GM23248 (cell line): ENCODE data around the gene HUS1. TPM values are rescaled to one million over a fixed set of nuclear protein-coding genes. Genes with fewer than 3 reads are reported as not detected.
A peak's percentile ranks its signal among the peaks of the same experiment; 100 is the strongest.
"Not testable (repeated sequence)": the region's sequence is repeated elsewhere in the genome, so short reads cannot be mapped to it uniquely, and the experiment has no call there.

Source experiments
- DNase-seq: peaks from one replicate; pipeline ENCODE4 v3.0.0-alpha.2; 2015
- H2AFZ ChIP-seq: fragments of 200-600 bp; sonication (generic); 2 replicates; pipeline ENCODE4 v1.6.1; 2016; ENCODE audit warnings: antibody characterized with exemption
- H3F3A ChIP-seq: fragments of 200-600 bp; sonication (generic); 2 replicates; pipeline ENCODE4 v1.6.1; 2016; ENCODE audit warnings: mild to moderate bottlenecking, antibody characterized with exemption, mixed run types; ENCODE audit not compliant: insufficient read depth
- H3K27ac ChIP-seq: fragments of 200-600 bp; sonication (generic); 2 replicates; pipeline ENCODE4 v1.5.1; 2016; ENCODE audit warnings: mild to moderate bottlenecking
- H3K27me3 ChIP-seq: fragments of 200-600 bp; sonication (generic); replicated peaks from 2 replicates; pipeline ENCODE4 v1.6.1; 2016; ENCODE audit warnings: mild to moderate bottlenecking; ENCODE audit not compliant: insufficient read depth
- H3K36me3 ChIP-seq: fragments of 200-600 bp; sonication (generic); 2 replicates; pipeline ENCODE4 v1.6.1; 2016; ENCODE audit warnings: low read depth, mild to moderate bottlenecking
- H3K4me1 ChIP-seq: fragments of 200-600 bp; sonication (generic); 2 replicates; pipeline ENCODE4 v1.6.1; 2016; ENCODE audit warnings: mild to moderate bottlenecking; ENCODE audit not compliant: insufficient read depth
- H3K4me2 ChIP-seq: fragments of 200-600 bp; sonication (generic); one replicate; pipeline ENCODE4 v1.6.1; 2016; ENCODE audit warnings: mild to moderate bottlenecking; ENCODE audit not compliant: unreplicated experiment
- H3K4me3 ChIP-seq: fragments of 200-600 bp; sonication (generic); 2 replicates; pipeline ENCODE4 v1.5.1; 2016; ENCODE audit warnings: mild to moderate bottlenecking
- H3K79me2 ChIP-seq: fragments of 200-600 bp; sonication (generic); 2 replicates; pipeline ENCODE4 v1.6.1; 2016; ENCODE audit warnings: mild to moderate bottlenecking; ENCODE audit not compliant: insufficient read depth
- H3K9ac ChIP-seq: fragments of 200-600 bp; sonication (generic); 2 replicates; pipeline ENCODE4 v1.6.1; 2016; ENCODE audit warnings: mild to moderate bottlenecking
- H3K9me2 ChIP-seq: fragments of 200-600 bp; sonication (generic); 2 replicates; pipeline ENCODE4 v1.6.1; 2016; ENCODE audit warnings: mixed run types, mild to moderate bottlenecking, moderate library complexity; ENCODE audit not compliant: insufficient read depth
- H3K9me3 ChIP-seq: fragments of 200-600 bp; sonication (generic); one replicate; pipeline ENCODE4 v1.6.1; 2017; ENCODE audit warnings: low read depth
- H4K20me1 ChIP-seq: fragments of 200-600 bp; sonication (generic); 2 replicates; pipeline ENCODE4 v1.6.0; 2016; ENCODE audit not compliant: insufficient read depth
- EZH2 ChIP-seq: fragments of 200-600 bp; sonication (generic); IDR thresholded peaks from 2 replicates; pipeline ENCODE4 v1.6.1; 2018; ENCODE audit warnings: antibody characterized with exemption, mild to moderate bottlenecking; ENCODE audit not compliant: insufficient read depth, poor library complexity, severe bottlenecking
- EZH2phosphoT487 ChIP-seq: fragments of 200-600 bp; sonication (generic); IDR thresholded peaks from 2 replicates; pipeline ENCODE4 v1.6.1; 2018; ENCODE audit warnings: antibody characterized with exemption, moderate library complexity, mild to moderate bottlenecking, low read depth; ENCODE audit not compliant: insufficient read depth
- WGBS, 2 experiments: methylation state at CpG; one replicate each; pipeline ENCODE4 v1.1.6; 2015 to 2017; ENCODE audit warnings: low lambda C conversion rate in 2 of 2, low coverage in 1 of 2; ENCODE audit errors: missing lambda C conversion rate in 2 of 2; 5-methylcytosine and 5-hydroxymethylcytosine counted together
- in situ Hi-C: fragments of 300-500 bp; cut with MboI; formaldehyde crosslinking; loops from 2 replicates; pipeline ENCODE4 v1.15.0; 2020
- polyA plus RNA-seq: library from polyadenylated mRNA; unstranded; fragments of >200 nt; fragmentation: Nextera tagmentation; extraction: Ambion mirVana; gene quantifications from 2 replicates; pipeline ENCODE4 v1.2.1, GENCODE V29; 2016
- total RNA-seq: library from RNA; depleted of rRNA; stranded (reverse); fragments of >200 nt; shearing (Covaris generic); gene quantifications from 2 replicates; pipeline ENCODE4 v1.2.3, GENCODE V29; 2014

The HUS1 gene
- total and polyA plus RNA-seq, 2 experiments from 2014 or later: 23.5 to 25.0 TPM

GRCh38 chr7:47988496-47989386 is 9.3 kb upstream of the HUS1 start:
- DNase-seq: peak; percentile 44
- Histone ChIP-seq H3K4me3 (no peak overlapping the region), H3K4me2 (no peak overlapping the region), H3F3A (peaks cover 5% of the 10 kb centered on the region; the same call in 1 of the 2 replicates), H3K9ac (no peak overlapping the region), H4K20me1 (no peaks in the 10 kb centered on the region), H3K27ac (no peak overlapping the region), H2AFZ (no peak overlapping the region), H3K9me3 (no peaks in the 10 kb centered on the region), H3K36me3 (no peaks in the 10 kb centered on the region), H3K79me2 (no peaks in the 10 kb centered on the region), H3K9me2 (no peaks in the 10 kb centered on the region), H3K4me1 (peaks cover 6% of the 10 kb centered on the region; the same call in 1 of the 2 replicates), H3K27me3 (no peaks in the 10 kb centered on the region)
- in situ Hi-C loops: loop anchor here (10.0 kb wide), 1 partner anchor 106 kb away; no protein-coding TSS in a partner anchor
- WGBS, 2 experiments: 64% methylated on average over 8 of the region's 8 CpGs
- TF ChIP-seq EZH2phosphoT487 (no peak), EZH2 (no peak)

GRCh38 chr7:47982610-47983009 is 3.2 kb upstream of the HUS1 start:
- Histone ChIP-seq H3K27me3 (no peaks in the 10 kb centered on the region), H3K36me3 (peaks cover 6% of the 10 kb centered on the region), H3K4me1 (peaks cover 18% of the 10 kb centered on the region; the same call in 1 of the 2 replicates), H3K9me2 (no peaks in the 10 kb centered on the region), H2AFZ (peak overlapping the region; percentile 22; the same call in 1 of the 2 replicates), H3K4me3 (no peak overlapping the region), H3K9me3 (no peaks in the 10 kb centered on the region), H3K79me2 (peaks cover 13% of the 10 kb centered on the region), H3K4me2 (no peak overlapping the region), H3F3A (peaks cover 18% of the 10 kb centered on the region), H4K20me1 (no peaks in the 10 kb centered on the region), H3K27ac (no peak overlapping the region), H3K9ac (no peak overlapping the region)
- TF ChIP-seq EZH2 (no peak), EZH2phosphoT487 (no peak)
- in situ Hi-C loops: loop anchor here (10.0 kb wide), 1 partner anchor 112 kb away; no protein-coding TSS in a partner anchor
- peak; percentile 55 for DNase-seq
- 5% methylated on average over 2 of the region's 2 CpGs for WGBS, 2 experiments

- WGBS, 2 experiments: 90 to 97% methylated on average over 4 to 5 of the region's 5 CpGs
- in situ Hi-C loops: loop anchor here (10.0 kb wide), 1 partner anchor 114 kb away; no protein-coding TSS in a partner anchor
- not testable (repeated sequence) for H4K20me1 ChIP-seq
Measured at GRCh38 chr7:47980648-47981047, 1.2 kb upstream of the HUS1 start.

GRCh38 chr7:47979832-47980181 is 392 bp upstream of the HUS1 start:
- WGBS, 2 experiments: 13 to 17% methylated on average over 7 of the region's 7 CpGs
- peak overlapping the region; percentile 72 for H3K27ac ChIP-seq
- H3K9ac ChIP-seq: peak overlapping the region; percentile 86

More at GRCh38 chr7:47980648-47981047, 1.2 kb upstream of the HUS1 start:
- peaks cover 18% of the 10 kb centered on the region for H3F3A ChIP-seq
- not testable (repeated sequence) for H3K9me3 ChIP-seq, H3K4me3 ChIP-seq, H3K27me3 ChIP-seq, H3K27ac ChIP-seq, H3K9ac ChIP-seq, DNase-seq, H3K4me2 ChIP-seq, H3K9me2 ChIP-seq, H2AFZ ChIP-seq
- H3K79me2 ChIP-seq: peaks cover 21% of the 10 kb centered on the region
- H3K4me1 ChIP-seq: peaks cover 18% of the 10 kb centered on the region; the same call in 1 of the 2 replicates
- H3K36me3 ChIP-seq: peaks cover 26% of the 10 kb centered on the region

More at GRCh38 chr7:47979832-47980181, 392 bp upstream of the HUS1 start:
- Histone ChIP-seq H3K36me3 (peaks cover 31% of the 10 kb centered on the region), H3K9me3 (no peaks in the 10 kb centered on the region), H3K4me1 (peaks cover 18% of the 10 kb centered on the region; the same call in 1 of the 2 replicates), H4K20me1 (no peaks in the 10 kb centered on the region), H3F3A (peaks cover 18% of the 10 kb centered on the region), H3K9me2 (no peaks in the 10 kb centered on the region), H2AFZ (peak overlapping the region; percentile 80), H3K27me3 (no peaks in the 10 kb centered on the region), H3K4me2 (peak overlapping the region; percentile 83), H3K4me3 (peak overlapping the region; percentile 93), H3K79me2 (peaks cover 21% of the 10 kb centered on the region)
- peak; percentile 12 for DNase-seq
- TF ChIP-seq EZH2phosphoT487 (no peak), EZH2 (no peak)
- in situ Hi-C loops: loop anchor here (10.0 kb wide), 1 partner anchor 115 kb away; no protein-coding TSS in a partner anchor
